ENCODE data around the gene ALKAL2.

The ALKAL2 gene

GRCh38 chr2:290090-290722 lies 2.3 kb upstream of the ALKAL2 start:
- DNase-seq (ENCODE audit: low spot score), result peak; percentile 36

GRCh38 chr2:289362-290089 lies 1.6 kb upstream of the ALKAL2 start:
- no peak for DNase-seq (ENCODE audit: low spot score)

DNA sequence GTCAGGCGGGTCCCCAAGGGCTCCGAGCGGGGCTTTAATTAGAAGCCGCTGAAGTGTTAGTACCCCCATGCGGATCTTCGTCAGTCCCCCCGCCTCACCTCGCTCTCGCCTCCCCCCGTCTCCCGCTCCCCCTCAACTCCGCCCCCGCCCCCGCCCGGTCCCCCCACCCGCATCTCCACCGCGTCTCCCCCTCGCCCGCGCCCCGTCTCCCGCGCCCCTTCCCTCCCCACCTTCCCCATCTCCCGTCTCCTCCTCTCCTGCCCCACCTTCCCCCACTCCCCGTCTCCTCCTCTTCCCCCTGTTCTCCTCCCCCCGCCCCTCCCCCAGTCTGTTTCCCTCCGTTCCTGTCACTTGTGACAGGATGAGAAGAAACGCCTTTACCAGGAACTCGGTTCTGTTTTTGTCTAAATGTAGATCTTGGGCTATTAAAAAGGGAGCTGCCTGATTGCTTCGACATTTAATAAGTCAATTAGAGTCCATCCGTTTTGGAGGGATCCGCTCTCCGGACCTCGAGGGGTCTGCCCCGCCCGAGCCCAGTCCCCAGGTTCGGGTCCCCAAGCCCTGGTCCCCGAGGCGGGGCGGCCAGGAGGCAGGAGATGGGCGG lies 969 bp upstream of the ALKAL2 start:
- no peak for DNase-seq (ENCODE audit: low spot score)

GRCh38 chr2:287471-287885 lies 413 bp downstream of the ALKAL2 start:
- DNase-seq (ENCODE audit: low spot score), result no peak

DNA sequence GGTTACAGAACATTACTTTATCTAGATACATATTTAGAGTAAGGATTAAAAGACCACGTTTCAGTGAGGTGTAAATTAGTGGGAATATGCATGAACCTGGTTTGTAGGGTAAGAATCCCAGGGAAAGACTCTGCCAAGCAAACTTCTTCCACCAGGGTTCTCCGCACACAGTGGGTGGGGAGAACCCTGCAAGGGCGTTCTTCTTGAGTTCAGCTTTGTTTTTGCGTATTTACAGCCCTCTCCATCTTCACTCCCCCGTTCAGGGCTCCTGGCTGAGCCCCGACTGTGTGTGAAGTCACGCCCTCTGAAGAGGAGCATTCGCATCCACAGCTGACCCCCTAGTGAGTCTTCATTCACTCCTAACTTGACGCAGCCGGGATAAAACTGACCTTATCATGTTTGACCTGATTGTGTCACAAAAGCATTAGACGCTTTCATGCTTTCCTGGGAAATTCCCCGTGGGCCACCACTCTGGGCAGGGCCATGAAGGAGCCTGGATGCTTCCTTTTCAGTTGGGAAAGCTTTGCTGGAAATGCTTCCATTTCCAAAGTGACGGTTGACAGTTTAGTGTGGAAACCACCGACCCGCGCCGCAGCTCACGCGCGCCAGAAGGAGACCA lies 1.0 kb downstream of the ALKAL2 start:
- DNase-seq (ENCODE audit: low spot score), result no peak

GRCh38 chr2:286035-286434 lies 1.9 kb downstream of the ALKAL2 start:
- DNase-seq (ENCODE audit: low spot score), result no peak

DNA sequence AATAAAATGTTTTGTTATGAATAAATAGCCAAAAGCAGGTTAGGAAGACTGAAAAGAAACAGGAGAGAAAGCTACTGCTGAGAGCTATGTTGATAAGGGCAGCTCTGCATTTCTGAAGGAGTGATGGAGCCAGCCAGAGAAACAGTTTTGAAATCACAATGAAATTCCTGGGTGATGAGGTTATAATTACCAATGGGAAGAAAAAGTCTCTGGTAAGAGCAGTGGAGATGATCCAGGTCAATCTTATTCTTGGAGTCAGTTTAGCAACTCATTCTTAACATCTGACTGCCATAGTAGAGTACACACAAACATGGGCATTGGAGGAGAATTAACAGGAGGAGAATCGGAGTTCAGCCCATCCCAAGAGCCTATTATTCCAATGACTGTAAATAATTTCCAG lies 2.4 kb downstream of the ALKAL2 start:
- no peak for DNase-seq (ENCODE audit: low spot score)

DNA sequence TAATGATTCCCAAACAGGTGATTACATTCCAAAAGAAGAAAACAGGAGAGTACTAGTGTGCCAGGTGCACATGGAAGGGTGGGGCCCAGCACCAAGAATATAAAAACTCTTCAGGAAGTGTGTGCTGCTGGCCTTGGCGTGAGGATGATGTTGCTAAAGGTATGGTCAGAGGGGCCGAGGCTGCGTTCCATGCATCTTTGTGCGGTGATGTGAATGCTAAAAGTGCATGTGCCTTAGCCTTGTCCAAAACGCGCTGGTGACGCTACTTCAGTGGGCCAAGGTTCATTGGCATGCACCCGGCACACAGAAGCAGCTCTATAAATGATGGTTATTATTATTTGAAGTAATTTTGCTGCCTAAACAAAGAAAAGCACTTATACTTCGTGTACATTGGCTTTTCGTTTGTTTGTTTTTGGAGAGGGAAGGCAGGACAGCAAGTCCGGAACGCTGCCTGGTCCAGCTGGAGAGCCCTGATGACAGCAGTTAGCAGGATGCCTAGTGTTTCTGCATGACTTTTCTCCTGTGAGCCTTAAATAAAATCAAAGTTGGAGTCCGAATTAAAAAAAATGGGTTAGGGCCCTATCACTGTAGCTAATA lies 2.9 kb downstream of the ALKAL2 start:
- no peak for DNase-seq (ENCODE audit: low spot score)

- DNase-seq (ENCODE audit: low spot score), result no peak
Observed at GRCh38 chr2:283996-284794, 3.7 kb downstream of the ALKAL2 start.

GRCh38 chr2:282371-283263 lies 5.3 kb downstream of the ALKAL2 start:
- DNase-seq (ENCODE audit: low spot score), result no peak

DNA sequence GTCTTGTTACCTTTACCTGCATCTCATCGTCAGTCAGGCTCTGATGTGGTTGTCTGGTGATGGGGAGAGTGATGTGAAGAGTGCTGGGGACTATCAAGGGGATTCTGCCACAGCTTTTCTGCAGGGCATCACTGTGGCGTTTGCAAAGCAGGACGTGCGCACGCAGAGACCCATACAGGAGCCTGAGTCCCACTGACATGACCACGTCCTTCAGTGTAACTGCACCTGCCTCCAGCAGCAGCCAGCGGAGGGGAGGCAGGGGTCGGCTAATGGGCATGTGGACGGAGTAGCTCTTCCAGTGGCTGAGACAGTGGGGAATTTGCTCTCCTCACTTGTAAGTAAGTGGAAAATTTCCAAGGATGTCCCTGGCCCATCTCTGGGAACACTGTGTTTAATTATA lies 6.5 kb downstream of the ALKAL2 start:
- DNase-seq (ENCODE audit: low spot score), result no peak

DNA sequence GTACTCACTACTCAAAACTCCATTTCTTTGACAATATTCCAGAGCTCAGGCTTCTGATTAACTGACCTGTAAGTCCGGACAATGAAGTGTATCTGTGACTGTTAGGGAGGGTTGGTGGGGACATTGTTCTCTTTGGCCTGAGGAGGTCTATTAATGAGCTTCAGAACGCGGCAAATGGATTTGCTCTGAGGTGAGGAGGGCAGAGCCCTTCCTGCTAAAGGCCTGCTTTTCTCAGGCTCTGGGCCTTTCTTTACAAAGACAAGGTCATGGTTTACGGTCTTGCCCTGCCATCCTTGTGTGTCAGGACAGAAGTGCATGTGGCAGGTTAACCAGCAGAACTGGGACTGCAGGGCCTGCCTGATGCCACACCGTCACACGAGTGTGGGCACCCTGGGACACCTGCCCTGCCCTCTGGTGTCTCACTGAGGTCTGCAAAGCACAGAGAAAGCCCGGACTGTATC lies 7.2 kb downstream of the ALKAL2 start:
- no peak for DNase-seq (ENCODE audit: low spot score)

DNA sequence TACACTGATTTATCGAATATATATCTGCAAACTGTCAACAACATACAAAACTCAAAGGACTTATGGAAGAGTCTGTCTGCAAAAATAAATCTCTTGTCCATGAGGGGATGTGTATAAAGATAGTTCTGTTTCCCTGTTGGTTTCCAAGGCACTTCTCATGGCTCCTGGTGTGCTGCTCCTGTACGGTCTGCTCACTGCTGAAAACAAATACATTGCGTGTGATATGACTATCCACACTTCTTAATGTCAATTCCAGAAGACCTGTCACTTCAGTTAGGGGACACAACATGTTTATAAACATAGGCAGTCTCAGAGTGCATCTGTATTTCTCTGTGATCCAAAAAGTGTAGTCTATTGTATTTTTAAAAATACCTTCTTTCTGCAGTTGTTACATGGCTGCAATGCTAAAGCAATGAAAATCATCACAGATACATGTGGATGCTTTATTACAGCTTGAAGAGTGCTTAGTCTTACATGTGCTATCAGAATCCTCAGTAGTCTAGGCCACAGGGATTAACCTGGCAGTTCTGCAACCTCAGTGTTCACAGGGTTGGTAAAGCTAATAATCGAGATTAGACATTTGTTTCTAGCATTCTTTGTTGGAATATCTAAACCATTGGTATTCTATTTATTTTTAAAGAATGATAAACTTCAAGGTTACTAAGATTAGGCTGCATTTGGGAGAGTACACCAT lies 7.8 kb downstream of the ALKAL2 start:
- DNase-seq (ENCODE audit: low spot score), result no peak

DNA sequence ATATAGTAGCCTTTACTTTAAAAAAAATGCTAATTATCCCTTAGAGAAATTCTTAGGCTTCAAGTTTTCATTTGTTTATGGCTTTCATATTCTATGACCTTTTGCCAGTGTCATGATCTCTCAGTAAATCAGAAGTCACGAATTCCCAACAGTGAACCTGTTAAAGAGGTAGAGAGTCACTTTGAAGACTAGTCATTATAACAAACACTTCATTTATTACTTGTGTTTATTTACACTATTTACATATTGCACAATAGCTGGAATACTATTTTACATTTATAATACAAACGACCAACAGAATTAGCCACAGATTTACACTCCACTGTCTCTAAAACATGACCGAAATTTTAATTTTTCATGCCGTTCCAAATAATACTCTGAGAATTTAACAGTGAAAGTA lies 8.5 kb downstream of the ALKAL2 start:
- no peak for DNase-seq (ENCODE audit: low spot score)

DNA sequence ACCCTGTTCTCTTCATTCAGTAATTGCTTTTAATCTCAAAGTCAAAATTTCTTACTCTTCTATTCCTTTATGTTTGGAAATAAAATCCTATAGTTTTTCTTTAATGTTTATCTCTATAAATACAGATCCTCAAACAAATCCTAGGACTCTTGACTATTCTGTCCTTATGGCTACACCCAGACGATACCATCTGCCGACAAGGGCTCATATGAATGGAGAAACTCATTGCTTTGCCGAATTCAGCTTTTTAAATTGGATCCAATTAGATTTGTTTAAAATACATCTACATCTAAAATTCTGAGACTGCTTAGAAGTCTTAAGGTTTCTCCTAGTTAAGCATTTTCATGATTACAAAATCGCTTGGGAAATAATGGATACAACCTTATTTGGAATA lies 9.0 kb downstream of the ALKAL2 start:
- DNase-seq (ENCODE audit: low spot score), result no peak

DNA sequence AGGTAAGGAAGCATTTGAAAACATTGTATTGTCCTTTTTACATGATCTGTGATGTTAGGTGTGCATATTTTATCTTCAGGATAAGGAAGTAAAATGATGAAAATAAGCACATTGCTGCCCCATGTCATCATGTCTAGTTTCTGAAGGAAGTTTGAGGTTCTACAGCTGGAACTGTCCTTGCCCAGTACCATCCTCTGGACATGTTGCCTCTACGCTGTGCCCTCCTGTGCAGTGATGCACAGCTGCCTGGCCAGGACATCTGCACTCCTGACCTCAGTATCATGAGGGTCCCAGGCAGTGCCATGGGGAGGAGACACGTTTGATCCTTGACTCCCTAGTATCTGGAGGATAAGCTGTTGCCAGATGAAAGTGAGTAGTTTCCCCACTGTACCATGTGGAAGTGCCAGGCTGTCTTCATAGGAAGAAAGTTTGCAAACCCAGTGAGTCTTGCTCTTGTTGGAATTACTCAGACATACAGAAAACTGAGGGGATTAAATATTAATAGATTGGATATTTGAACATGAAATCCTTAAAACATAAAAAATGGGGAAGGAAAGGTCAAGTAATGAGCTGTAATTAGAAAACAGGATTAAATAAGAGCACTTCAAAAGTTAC lies 9.5 kb downstream of the ALKAL2 start:
- no peak for DNase-seq (ENCODE audit: low spot score)

DNA sequence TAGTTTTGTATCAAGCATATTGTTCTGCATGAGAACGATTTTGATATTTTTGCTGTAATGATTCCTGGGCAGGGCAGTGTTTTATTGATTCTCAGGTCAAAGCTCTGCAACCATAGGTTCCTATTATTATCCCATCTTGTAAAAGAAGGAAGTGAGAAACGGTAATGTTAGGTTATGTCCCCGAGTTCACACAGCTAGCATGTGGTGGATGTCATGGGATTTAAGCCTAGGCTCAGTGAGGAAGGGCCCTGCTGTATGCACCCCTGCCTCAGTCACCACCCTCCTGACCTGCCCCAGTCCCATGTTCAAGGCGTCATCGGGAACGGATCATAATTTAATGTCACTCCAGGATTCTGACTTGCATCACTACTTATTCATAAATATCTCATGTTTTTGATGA lies 12.4 kb downstream of the ALKAL2 start:
- no peak for DNase-seq (ENCODE audit: low spot score)

DNA sequence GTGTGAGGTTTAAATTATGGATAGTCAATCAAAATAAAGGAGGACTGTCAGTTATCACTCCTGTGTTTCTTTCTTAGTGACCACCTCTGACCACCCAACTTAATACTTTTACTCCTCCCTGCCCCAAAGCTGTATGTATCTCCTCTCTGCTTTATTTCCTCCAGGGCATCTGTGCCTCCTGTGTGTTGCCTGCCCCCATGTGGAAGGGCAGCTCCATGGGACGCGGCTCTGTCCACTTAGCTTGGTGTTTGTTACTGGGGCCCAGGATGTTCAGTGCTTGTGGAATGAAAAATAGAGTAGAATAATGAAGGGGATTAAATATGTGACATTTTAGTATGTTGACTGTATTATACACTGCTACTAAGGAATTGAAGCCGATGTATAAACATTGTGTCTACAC lies 13.4 kb downstream of the ALKAL2 start:
- DNase-seq (ENCODE audit: low spot score), result no peak

DNA sequence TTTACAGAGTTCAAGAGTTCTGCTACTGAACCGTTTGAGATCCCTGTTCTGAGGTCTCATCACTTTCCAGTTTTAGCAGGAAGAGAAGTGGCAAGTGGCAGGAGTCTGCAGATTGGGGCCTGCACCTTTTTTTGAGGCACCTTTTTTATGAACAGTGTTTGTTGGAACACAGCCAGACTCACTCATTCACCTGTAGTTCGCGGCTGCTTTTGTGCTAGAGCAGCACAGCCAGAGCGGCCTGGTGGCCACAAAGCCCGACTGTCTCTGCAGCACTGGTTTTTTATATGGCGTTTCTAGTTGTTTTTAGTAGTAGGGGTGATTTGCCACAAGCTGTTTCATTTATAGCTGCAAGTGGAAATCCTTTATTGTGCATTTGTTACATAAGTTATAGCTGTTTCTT lies 14.6 kb downstream of the ALKAL2 start:
- no peak for DNase-seq (ENCODE audit: low spot score)

DNA sequence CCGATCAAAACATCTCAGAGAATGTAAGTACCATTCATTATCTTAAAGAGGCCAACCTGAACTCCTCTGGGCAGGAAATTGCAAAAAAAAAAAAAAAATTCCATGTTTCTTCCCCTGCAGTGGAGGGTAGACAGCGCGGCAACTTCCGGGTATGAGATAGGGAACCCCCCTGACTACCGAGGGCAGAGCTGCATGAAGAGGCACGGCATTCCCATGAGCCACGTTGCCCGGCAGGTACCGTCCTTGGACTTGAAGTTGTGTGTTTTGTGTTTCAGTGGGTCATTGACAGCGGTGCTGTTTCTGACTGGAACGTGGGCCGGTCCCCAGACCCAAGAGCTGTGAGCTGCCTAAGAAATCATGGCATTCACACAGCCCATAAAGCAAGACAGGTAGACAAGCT lies 16.0 kb downstream of the ALKAL2 start:
- no peak for DNase-seq (ENCODE audit: low spot score)
